Forelimb muscle (tissue), 1 donor: ENCODE results near the gene WHRN. TPM values are rescaled to one million over a fixed set of nuclear protein-coding genes. Genes with fewer than 3 reads are reported as not detected.

Source experiments
- DNase-seq: peaks from one replicate; pipeline ENCODE4 v3.0.0-alpha.2; 2013; ENCODE audit warnings: low read depth
- polyA plus RNA-seq: library from polyadenylated mRNA; unstranded; fragments of 120-200 nt; gene quantifications from one replicate; pipeline ENCODE4 v1.2.1, GENCODE V29; 2013; ENCODE audit not compliant: insufficient read length

WHRN gene
- polyA plus RNA-seq, 1 donor, result 2.6 TPM

DNA sequence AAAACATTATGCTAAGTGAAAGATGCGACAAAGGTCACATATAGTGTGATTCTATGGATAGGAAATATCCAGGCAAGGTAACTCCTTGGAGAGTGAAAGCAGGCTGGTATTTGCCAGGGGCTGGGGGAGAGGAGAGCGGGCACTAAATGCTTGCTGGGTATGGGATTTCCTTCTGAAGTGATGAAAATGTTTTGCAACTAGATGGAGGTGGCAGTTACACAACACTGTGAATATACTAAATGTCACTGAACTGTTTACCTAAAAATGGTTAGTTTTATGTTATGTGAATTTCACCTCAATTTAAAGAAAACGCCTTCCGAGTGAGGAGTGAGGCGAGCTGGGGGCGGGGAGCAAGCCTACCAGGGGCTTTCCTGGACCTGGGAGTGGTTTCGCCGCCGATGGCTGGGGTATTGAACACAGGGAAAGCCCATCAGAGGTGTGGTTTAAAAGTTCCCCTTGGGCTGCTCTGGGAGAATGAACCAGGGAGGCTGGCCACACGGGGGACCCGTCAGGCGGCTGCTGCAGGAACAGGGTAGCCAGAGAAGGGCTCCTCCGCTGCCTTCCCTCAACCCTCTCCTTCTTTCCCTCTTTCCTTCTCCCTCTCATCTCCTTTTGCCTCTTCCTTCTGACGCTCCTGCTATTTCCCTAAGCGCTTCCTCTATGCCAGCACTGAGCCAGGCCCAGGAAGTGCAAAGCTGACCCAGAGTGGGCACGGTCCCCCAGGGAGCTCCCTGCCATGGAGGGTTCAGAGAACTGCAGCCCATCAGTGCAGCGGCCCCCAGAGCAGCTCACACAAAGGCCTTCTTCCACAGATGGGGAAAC is 122.4 kb downstream of the WHRN start:
- DNase-seq, result no peak

DNA sequence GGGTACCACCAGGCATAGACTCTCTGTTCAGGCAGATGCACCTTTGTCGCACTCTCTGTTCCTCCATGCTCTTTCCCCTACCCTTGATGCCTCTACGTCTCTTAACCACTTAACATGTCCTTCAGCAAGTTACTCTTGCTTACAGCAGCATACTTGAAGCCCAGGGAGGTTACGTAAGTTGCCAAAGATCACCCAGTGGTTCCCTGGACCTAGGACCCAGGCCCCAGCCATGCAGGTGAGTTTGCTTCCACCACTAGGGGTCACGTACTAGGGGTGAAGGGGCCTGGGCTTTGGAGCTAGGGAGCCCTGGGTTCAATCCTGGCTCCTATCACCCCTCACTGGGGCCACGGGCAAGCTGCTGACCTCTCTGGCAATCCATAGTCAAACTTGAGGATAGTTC is 126.4 kb downstream of the WHRN start:
- no peak for DNase-seq

DNA sequence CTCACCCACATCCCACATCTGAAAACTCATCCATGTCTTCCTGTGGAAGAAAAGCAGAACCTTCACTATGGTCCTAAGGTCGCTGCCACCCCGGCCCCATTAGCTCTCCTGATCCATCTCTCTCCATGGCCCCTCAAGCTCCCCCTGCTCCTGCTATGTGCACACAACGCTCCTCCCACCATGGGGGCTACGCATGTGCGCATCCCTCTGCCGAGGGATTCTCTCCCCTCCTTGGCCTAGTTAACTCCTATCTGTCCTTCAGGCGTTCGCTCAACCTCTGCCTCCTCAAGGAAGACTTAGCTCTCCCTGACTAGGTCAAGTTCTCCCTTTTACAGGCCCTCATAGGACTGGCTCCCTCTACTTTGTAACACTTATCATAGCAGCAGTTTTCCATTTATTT is 127.3 kb downstream of the WHRN start:
- DNase-seq, result no peak

DNA sequence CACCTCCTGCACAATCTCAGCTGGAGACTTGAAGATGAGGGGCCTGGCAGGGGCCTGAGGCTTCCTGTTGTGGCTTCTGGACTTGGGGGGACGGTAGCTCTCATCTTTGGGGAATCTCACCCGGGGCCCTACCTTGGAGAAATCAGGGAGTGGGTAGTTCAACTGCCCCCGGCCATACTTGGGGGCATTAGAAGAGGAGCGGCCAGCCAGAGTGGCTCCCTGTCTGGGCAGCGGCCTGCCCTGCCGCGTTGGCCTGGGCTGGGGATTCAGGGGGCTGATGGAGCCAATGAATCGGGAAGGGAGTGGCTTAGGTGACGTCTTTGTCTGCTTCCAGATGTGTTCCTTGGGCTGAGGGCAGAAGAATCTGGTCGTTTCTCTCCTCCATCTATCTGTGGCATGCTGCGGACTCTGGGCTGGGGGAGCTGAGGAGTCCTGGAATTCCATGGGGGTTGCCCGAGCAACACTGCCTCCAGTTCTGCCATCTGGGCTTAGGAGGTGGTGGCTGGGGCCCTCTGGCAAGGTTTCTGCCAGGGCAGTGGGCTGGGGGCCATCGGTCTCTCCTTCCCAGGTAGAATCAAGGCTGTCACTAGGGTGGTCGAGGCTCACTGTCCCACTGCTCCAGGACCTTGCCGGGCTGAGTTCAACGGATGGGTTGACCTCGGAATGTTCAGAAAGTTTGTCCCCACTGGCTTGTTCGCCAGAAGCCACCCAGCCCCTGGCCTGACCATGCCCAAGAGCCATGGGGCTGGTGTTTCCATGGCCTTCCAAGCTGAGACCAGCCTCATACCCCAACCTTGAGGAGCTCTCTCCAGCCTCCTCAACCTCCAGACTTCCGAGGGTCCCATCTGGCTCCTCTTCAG is 128.5 kb downstream of the WHRN start:
- no peak for DNase-seq

DNA sequence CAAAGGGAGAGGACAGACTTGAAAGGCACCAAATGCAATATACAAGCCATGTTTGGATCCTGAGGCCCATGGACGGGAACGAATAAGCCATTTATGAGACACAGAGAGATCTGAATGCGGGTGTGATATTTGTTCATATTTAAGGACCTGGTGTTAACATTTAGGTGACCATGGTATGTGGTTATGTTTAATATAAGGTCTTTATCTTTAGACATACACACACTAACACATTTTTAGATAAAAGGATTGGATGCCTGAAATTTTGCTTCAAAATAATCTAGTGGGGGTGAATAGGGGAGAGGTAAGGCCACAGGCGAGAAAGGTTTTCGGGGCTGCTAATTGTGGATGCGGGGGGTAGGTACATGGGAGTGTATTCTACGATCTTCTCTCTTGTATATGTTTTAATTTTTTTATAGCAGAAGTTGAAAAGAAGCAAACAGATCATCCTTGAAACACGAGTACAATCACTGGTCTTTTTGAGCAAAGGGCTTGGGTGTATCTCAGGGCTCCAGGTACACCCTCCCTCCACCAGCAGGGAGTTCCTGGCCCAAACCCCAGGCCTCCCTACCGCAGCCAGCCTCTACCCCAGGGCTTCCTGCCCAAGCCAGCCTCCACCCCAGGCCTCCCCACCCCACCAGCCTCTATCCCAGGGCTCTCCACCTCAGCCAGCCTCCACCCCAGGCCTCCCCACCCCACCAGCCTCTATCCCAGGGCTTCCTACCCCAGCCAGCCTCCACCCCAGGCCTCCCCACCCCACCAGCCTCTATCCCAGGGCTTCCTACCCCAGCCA is 129.7 kb downstream of the WHRN start:
- no peak for DNase-seq

DNA sequence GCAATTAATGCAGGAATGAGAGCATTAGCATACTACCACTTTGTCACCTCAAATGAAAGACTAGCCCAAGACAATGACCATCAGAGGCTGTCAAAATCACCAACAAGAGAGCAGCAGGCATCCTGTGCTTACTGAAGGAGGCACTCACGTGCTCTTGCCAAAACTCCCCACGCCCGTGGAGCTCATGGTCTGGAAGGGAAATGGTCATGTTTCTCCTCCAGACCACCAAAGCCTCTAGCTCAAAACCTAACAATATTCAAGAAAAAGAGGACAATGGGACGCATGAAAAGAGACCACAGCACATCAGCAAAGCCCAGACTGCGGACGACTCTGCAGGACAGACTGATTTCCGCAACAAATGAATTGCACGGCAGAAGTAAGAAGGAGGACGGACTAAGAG is 130.3 kb downstream of the WHRN start:
- DNase-seq, result no peak

DNA sequence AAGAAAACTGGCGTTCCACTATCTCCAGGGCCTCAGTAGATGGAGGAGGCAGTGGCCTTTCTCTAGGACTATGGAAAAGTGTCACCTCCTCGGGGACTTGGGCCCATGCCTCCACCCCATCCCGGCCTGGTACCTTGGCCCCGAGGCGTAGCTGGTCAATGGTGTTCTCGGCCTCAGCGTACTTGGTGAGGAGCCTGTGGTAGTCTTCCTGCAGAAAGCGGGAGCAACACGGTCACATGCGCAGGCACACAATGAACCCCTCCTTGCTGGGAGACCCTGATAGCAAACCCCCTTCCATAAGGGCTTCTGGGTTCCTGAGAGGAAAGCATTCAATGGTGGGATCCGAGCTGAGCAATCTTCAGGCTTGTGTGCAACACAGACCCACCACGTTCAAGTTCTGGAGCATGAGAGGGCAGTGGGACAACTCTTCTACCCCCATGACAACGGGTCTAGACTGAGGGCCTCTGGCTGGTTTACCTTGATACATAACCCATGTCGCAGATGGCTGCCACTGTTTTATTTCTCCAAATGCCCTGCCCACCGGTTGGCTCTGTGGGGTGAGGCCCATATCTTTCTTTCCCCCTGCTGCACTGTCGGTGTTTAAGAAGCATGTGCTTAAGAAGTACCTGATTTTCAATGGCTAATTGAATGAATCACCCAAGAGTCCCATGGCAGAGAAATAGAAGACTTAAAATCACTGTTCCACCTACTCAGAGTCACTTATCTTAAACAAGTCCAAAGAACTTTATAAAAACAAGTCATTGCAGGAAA is 131.1 kb downstream of the WHRN start:
- DNase-seq, result no peak

DNA sequence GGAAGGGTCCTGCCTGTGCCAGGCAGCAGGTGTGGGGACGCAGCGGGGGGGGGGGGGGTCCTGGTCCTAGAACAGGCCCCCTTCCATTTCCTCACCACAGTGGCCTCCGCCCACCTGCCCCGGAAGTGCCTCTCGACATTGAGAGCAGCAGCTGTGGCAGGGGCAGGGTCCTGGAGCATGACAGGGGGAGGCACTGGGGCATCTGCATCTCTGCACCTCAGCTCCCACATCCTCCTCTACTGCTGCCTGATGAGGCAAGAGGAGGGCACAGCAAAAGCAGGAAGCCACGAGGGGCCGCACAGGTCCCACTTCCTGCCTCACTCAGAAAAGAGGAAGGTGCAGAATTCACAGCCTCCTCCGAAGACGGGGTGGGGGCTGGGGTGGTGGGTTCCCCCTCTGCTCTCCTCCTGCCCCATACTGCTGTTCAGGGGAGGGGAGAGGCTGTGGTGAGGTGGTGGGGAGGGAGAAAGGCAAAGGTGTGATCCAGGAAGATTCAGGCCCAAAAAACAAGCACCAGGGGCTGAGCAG is 132.3 kb downstream of the WHRN start:
- DNase-seq, result no peak

DNA sequence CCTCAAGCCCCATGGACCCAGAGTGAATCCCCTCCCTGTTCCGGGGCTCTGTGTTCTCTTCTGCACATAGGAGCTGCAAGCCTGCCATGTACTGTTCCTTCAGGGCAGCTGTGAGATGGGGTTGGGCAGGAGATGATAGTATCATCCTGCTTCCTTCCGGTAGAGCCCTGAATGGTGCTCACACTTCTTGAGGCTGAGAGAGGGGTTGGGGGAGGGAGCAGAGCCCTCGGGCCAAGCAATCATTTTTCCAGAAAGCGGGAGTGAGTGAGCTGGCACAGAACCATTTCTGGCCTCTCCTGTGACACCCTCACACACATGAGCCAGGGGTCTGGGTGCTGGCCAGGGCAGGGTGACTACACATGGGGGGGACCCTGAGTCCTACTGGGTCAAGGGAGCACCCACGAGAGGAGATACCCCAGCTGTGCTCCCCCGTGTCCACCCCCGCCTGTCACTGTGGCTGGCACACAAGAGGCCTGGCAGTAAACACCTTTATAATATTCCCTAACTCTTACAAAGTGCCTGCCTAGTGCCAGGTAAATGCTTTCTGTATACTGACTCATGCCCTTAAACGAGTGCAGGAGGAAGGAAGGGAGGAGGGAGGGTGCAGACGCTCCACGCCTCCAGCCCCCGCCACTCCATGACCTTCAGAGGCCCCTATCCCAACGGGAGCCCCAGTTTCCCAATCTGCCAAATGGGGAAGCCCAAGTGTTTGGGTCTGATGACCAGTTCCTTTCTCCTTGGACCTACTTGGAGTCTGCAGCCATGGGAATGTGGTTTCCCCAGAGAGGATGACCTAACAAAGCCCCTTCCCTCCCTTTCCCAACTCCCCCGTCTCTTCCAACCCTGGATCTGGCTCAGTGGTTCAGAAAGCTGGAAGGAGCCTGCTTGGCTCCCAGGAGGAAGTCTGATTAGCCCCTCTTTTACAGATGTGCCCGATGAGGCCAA is 133.0 kb downstream of the WHRN start:
- DNase-seq, result no peak

DNA sequence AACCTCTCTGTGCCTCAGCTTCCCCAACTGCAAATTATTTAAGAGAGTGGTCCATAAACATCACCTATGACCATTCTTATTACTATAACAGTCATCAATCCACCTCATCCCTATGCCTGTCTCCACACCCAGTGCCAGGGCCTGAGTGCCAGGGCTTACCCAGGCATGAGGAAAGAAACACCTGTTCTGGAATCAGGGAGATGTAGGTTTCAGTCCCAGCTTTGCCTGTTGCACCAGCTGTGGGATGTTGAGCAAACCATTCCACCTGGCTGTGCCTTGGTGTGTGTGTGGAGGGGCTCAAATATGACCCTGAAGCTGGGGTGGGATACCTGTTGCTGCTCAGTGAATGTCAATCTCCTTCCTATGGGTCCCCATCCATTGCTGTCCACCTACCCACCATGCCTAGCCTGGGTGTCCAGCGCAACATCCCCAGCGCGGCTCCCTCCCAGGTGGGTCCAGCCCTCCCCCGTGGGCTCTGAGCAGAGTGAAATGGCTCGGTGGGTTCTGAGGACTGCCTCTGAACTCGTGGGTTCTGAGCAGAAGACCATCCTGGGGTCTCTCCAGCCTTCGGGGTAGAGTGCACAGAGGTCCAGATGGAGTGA is 133.8 kb downstream of the WHRN start:
- DNase-seq, result no peak

DNA sequence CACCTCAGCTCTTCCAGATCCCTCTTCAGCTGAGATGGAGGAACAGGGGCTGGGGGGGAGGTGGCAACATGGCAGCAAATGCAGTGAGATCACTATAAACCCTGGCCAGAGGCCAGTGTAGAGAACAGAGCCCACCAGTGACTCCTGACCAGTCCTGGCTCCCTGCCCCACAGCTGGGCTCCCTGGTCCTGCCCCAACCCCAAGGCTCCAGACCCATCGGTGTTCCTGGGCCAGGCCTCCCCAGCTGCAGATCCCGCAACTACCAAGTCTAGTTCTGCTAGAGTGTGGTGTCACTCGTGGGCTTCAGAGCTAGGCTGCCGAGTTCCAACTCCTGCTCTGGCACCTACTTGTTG is 134.3 kb downstream of the WHRN start:
- DNase-seq, result no peak

DNA sequence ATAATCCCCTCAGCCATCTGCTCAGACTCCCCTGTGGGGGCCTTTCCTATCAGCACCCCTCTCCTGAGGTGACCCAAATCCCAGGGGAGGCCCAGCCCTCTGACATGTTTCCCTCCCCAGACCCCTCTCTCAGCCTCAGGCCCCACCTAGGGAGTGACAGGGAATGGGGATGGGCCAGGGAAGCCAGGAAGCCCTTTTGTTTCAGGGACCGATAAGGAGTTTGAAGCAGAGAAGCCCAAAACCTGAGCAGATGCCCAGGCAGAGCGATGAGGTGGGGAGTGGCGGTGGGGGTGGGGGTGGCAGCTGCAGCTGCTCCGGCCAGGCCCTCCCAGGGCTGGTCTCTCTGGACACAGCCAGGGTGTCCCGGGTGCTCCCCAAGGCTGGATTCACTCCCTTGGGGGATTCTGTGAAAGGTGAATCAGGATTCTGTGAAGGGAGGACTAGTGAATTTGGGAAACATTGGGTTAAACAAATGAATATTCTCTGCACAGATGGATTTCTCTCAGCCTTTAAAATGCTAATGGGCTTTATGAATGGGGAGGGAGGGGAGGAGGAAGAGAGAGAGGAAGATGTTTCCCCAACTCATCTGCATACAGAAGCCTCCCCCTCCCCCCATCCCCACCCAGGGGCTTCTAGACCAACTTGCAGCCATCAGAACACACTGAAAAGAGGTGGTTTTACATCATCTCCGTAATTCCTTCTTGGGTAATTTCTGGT is 134.9 kb downstream of the WHRN start:
- DNase-seq, result no peak

DNA sequence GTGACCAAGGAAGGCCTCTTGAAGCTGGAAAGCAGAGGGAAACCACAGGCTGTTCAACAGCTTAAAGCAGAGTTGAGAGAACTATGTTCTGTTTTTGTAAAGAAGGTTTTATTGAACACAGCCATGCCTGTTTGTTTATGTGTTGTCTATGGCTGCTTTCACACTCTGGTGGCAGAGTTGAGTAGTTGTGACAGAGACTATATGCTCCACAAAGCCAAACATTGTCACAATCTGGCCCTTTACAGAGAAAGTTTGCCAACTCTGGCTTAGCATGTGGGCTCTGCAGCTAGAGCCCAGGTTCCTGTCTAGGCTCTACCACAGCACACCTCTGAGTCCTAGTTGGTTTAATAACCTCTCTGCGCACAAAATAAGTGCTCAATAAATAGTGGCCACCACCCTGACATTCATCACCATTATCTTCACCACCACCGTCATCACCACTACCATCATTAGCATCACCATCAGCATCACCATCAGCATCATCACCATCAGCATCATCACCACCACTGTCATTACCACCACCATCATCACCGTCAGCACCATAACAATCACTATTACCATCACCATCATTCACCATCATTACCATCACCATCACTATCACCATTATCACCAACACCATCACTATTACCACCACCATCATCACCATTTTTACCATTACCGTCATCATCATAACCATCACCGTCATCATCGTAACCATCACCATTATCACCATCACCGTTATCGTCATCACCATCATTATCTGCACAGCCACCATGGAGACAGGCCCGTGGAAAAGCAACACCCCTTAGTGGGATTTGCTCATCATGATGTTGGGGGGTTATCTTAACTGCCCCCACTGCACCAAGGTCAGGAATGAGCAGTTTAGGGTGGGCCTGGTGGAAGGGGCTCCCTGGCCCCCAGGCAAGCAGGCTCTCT is 135.8 kb downstream of the WHRN start:
- no peak for DNase-seq

DNA sequence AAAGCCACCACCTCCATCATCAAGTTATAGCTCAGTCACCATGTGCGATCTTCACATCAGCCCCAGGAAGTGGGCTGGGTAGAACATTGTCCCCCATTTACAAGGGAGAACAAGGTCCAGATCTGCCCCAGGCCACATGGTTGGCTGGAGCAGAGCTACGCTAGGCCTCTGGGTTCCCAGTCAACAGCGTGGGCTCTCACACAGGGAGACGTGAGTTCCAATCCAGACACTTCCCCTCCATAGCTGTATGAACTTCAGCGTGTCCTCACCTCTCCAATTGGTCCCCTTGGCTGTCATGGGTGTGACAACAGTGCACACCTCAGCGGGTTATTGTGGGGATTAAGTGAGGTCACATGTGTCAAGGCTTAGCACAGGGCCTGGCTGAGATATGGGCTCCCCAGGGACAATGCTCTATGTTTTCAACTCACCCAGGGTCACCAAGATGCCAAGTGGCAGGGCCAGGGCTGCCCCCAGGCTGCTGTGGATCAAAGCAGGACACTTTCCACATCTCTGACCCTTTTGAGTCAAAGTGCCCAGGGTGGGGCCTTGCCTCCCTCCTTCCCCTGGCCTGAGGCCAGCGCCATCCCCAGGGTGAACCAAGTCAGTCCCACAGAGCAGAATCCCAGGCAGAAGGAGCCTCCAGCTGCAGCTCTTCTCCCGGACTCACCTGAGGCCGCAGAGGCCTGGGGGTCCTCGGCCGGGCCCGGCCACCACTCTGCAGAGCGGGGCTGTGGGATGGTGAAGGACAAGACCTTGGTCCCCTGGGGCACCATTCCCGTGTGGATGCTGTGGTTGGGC is 137.3 kb downstream of the WHRN start:
- DNase-seq, result no peak

DNA sequence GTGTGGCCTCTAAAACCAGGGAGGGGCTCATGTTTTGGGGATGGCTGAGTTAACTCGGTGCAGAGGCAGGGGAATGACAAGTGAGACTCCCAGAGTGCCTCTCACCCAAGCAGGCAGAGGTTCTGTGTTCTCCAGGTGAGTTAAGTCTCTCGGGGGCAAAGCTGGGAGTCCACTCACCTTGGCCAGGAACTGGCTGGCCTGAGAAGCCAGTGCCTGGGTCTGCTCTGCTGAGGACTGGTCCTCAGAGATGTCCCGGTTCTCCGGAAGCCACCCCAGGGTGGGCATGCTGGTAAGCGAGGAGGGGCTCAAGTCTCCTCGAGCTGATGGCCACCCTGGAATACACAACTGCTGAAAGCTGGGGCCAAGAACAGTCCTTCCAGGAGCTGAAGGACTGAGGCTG is 137.9 kb downstream of the WHRN start:
- DNase-seq, result no peak

DNA sequence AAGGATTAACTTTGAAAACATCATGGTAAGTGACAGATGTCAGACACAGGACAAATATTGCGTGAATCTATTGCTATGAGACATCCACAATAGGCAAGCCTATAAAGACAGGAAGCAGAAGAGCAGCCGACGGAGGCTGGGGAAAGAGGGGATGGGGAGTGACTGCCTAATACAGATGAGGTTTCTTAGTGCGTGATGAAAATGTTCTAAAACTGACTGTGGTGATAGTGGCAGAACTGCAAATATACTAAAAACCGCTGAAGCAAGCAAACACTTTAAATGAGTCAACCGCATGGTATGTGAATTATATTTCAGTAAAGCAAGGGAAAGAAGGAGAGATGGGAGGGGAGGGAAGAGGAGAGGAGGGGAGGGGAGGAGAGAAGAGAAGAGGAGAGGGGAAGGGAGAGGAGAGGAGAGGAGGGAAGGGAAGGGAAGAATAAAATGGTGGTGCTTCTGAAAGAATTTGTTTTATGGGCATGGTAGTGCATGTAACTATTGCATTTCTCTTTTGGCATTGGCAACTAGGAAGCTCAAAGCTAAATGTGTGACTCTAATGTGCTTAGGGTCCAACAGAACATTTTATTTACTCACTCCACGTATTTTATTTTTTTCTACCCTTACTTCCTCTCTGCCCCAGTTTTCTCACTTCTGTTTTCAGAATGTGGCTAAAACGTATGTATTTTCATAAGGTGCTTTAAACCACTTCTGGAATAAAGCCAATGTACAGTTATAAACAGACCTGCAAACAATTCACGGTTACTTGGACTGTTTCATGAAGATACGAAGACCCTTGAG is 138.7 kb downstream of the WHRN start:
- no peak for DNase-seq
